ENCODE data around the gene CDK10.
"Not testable (repeated sequence)": the region's sequence is repeated elsewhere in the genome, so short reads cannot be mapped to it uniquely, and the experiment has no call there.

Gene CDK10

GRCh38 chr16:89668790-89669158, 17.7 kb upstream of the CDK10 start:
- FAIRE-seq, result no peak

- no peak for FAIRE-seq
Measured at GRCh38 chr16:89669755-89670154, 16.7 kb upstream of the CDK10 start.

GRCh38 chr16:89670496-89671431, 15.7 kb upstream of the CDK10 start:
- FAIRE-seq, result no peak

GRCh38 chr16:89671565-89671964, 14.9 kb upstream of the CDK10 start:
- FAIRE-seq, result not testable (repeated sequence)

GRCh38 chr16:89672177-89672941, 14.1 kb upstream of the CDK10 start:
- FAIRE-seq, result no peak

- no peak for FAIRE-seq
Measured at GRCh38 chr16:89678258-89678657, 8.2 kb upstream of the CDK10 start.

GRCh38 chr16:89685916-89686315, 573 bp upstream of the CDK10 start:
- FAIRE-seq, result no peak

DNA sequence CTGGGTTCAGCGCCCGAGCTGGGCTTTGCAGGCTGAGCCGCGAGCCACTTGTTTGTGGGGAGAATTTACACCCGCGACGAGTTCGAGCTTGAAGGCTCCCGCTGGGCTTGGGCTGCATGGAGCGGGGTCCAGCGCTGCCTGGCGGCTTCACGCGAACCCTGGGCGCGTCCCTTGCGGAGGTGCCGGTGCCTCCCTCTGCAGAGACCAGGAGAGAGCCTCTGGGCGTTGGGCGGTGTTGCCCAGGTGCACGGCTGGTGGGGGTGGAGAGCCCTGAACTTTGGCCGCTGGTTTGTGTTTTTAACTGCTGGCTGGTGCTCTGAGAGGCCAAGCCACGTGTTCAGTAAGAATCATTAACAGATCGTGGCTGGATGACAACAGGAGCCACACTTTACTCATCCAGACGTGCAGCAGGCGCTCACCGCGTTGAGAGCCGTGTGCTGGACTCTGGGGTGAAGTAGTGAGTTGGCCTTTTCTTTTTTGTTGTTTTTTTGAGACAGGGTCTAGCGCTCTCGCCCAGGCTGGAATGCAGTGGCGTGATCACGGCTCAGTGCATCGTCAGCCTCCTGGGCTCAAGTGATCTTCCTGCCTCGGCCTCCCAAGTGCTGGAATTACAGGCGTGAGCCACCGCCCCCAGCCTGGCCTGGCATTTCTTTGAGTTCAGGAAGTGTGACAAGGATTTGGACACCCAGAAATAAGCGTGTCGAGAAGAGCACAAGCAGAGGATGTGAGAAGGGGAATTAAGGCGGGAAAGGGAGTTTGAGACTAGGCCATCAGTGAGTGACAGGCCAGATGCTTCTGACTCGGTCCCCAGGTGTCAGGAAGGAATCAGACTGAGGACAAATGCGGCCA, 827 bp downstream of the CDK10 start:
- FAIRE-seq, result no peak

- FAIRE-seq, result no peak
Measured at GRCh38 chr16:89688395-89688794, 1.9 kb downstream of the CDK10 start.

GRCh38 chr16:89689142-89689541, 2.7 kb downstream of the CDK10 start:
- FAIRE-seq, result no peak

- FAIRE-seq, result not testable (repeated sequence)
Measured at GRCh38 chr16:89689621-89690020, 3.1 kb downstream of the CDK10 start.

DNA sequence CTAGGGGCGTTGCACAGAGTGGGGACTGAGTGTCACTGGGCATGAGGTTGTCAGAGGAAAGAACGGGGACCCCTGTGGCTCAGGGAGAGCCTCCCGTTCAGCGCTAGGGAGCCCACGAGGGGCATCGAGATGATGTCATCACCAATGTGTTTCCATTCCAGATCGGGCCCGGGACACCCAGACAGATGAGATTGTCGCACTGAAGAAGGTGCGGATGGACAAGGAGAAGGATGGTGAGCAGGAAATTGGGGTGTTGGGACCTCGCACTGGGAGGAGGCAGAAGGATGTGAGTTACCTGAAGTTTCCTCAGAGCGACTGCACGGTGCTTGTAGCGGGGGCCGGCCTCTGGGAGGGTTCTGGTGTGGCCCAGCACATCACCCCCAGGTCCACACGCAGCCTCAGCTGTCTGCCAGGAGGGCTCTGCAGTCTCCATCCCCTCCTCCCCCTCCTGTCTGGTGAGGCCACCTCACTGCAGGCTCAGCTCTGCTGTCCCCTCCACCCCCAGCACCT, 4.0 kb downstream of the CDK10 start:
- FAIRE-seq, result no peak

DNA sequence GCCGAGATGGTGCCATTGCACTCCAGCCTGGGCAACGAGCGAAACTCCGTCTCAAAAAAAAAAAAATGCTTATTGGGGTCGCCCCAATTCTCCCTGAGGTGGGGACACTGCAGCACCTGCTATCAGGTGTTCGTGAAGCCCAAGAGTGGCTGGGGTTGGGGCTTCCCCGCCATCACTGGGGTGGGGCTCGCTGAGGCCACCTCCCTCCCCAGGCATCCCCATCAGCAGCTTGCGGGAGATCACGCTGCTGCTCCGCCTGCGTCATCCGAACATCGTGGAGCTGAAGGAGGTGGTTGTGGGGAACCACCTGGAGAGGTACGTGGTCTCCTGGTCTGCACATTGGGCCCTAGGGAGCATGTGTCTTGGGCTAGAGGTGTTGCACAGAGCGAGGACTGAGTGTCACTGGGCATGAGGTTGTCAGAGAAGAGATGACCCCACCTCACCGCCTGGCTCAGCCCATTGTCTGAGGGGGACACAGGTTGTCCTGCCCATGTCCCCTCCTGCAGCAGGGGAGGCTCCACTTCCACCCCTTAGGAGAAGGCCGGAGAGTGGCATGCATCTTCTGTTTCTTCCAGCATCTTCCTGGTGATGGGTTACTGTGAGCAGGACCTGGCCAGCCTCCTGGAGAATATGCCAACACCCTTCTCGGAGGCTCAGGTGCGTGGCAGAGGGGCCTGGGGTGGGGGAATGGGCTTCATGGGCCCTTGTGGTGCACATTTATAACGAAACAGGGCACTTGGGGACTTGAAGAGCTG, 4.9 kb downstream of the CDK10 start:
- FAIRE-seq, result no peak

- no peak for FAIRE-seq
Measured at GRCh38 chr16:89691986-89692569, 5.6 kb downstream of the CDK10 start.

GRCh38 chr16:89693289-89693731, 6.8 kb downstream of the CDK10 start:
- no peak for FAIRE-seq

GRCh38 chr16:89693931-89694783, 7.7 kb downstream of the CDK10 start:
- FAIRE-seq, result no peak

GRCh38 chr16:89694784-89695085, 8.2 kb downstream of the CDK10 start:
- not testable (repeated sequence) for FAIRE-seq

GRCh38 chr16:89695086-89695874, 8.8 kb downstream of the CDK10 start:
- no peak for FAIRE-seq

GRCh38 chr16:89695875-89696669, 9.6 kb downstream of the CDK10 start:
- no peak for FAIRE-seq
